Measurements from ENCODE around the gene NPR2.

Gene NPR2

GRCh38 chr9:35757226-35757891, 34.0 kb upstream of the NPR2 start:
- Mint-ChIP-seq H3K4me3 (peak overlapping the region; percentile 93), H3K9me3 (no peaks in the 10 kb centered on the region), H3K4me1 (peaks cover 49% of the 10 kb centered on the region), H3K36me3 (peaks cover 10% of the 10 kb centered on the region), H3K27me3 (no peaks in the 10 kb centered on the region), H3K27ac (peak overlapping the region; percentile 85)

DNA sequence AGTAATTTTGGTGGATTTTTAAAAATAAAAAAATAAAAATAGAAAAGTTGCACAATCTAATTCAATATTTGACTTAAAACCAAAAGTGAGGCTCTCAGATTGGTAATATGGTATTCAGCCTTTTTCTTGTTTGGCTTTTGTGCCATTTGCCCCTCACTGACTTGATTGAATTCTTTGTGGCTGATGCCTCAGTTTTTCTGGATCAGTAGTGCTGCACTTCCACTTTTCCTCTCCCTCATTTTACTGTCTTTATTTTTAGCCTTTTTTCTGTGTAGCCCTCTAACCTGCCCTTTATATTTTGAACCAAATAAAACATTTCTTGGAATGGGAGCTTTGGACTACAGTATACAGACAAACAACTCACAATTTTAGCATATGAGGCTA, 33.5 kb upstream of the NPR2 start:
- Mint-ChIP-seq H3K27me3 (no peaks in the 10 kb centered on the region), H3K9me3 (no peaks in the 10 kb centered on the region), H3K36me3 (peaks cover 8% of the 10 kb centered on the region), H3K4me1 (peaks cover 49% of the 10 kb centered on the region), H3K27ac (peak overlapping the region; percentile 72), H3K4me3 (peak overlapping the region; percentile 93)

DNA sequence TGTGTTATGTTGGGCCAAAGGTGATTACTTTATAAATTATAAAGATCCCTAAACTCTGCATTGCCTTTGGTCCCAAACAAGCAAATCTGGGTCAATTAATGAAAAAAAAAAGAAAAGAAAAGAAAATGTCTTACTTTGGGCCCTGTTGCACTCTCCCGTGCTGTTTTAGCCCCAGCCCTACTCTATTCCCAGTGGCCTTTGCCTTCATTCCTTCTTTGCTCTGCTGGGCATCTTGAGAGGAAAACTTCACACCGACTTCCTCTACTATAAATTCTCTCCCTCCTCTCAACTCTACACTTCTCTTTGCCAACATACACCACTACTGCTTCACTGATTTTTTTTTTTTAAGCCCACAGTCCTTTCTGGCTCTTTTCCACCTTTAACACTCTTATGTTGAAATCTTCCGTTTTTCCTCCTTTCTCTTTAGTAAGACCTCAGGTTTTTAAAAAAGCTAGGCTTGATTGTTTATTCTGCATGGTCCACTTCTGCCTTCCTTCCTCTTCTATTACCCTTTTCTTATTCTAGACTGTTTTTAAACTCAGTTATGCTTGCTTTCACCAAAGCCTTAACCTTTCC, 32.8 kb upstream of the NPR2 start:
- Mint-ChIP-seq H3K27ac (no peak overlapping the region), H3K9me3 (no peaks in the 10 kb centered on the region), H3K4me1 (peaks cover 53% of the 10 kb centered on the region), H3K27me3 (no peaks in the 10 kb centered on the region), H3K4me3 (peak overlapping the region; percentile 67), H3K36me3 (peaks cover 6% of the 10 kb centered on the region)

GRCh38 chr9:35759795-35760194, 31.6 kb upstream of the NPR2 start:
- H3K4me1 Mint-ChIP-seq: peaks cover 57% of the 10 kb centered on the region
- H3K27me3 Mint-ChIP-seq: no peaks in the 10 kb centered on the region
- no peak overlapping the region for H3K4me3 Mint-ChIP-seq
- no peak overlapping the region for H3K27ac Mint-ChIP-seq
- no peaks in the 10 kb centered on the region for H3K9me3 Mint-ChIP-seq
- H3K36me3 Mint-ChIP-seq: peaks cover 3% of the 10 kb centered on the region

DNA sequence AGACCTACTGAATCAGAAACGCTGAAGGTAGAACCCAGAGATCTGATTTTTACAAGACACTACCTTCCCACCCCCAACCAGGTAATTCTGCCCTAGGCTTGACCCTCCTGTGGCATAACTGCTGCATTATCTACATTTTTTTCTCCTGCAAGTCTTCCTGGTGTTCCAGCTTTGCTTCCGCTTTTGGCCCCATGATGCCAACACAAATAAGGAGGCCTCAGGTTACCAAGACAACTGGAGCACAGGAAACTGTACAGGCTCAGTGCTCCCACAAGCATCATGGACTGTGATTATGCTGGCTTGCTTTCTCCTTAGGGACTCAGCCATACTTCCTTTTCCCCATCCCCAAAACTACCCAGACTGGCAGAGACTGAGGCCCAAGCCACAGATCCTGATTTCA, 30.7 kb upstream of the NPR2 start:
- no peak overlapping the region for H3K27ac Mint-ChIP-seq
- H3K27me3 Mint-ChIP-seq: no peaks in the 10 kb centered on the region
- H3K9me3 Mint-ChIP-seq: no peaks in the 10 kb centered on the region
- H3K4me3 Mint-ChIP-seq: no peak overlapping the region
- H3K4me1 Mint-ChIP-seq: peaks cover 56% of the 10 kb centered on the region
- peaks cover 3% of the 10 kb centered on the region for H3K36me3 Mint-ChIP-seq

GRCh38 chr9:35763181-35763580, 28.2 kb upstream of the NPR2 start:
- Mint-ChIP-seq H3K27ac (no peak overlapping the region), H3K36me3 (peaks cover 3% of the 10 kb centered on the region)

GRCh38 chr9:35763803-35764202, 27.6 kb upstream of the NPR2 start:
- no peaks in the 10 kb centered on the region for H3K9me3 Mint-ChIP-seq
- H3K27ac Mint-ChIP-seq: no peak overlapping the region
- no peak overlapping the region for H3K4me3 Mint-ChIP-seq
- no peaks in the 10 kb centered on the region for H3K27me3 Mint-ChIP-seq
- peaks cover 50% of the 10 kb centered on the region for H3K4me1 Mint-ChIP-seq
- H3K36me3 Mint-ChIP-seq: peaks cover 3% of the 10 kb centered on the region

More at GRCh38 chr9:35763181-35763580, 28.2 kb upstream of the NPR2 start:
- Mint-ChIP-seq H3K9me3 (no peaks in the 10 kb centered on the region), H3K4me3 (no peak overlapping the region), H3K4me1 (peaks cover 56% of the 10 kb centered on the region), H3K27me3 (no peaks in the 10 kb centered on the region)

DNA sequence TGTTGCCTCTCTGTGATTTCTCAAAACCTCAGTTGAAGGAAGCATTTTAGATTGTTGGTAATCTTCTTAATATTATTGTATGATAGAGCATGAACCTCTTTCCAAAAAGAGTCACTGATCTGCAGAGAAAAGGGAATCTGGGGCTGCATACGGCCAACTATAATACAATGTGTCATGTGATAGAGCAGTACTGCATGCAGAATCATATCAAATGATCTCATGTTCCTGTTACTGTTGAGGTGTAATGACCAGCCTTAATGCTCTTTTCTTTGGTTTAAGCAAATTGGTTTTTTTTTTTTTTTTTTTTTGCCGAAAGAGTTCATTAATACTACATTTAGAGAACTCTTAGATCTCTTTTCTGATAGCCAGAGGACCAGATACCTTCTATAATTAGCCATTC, 24.4 kb upstream of the NPR2 start:
- no peak overlapping the region for H3K4me3 Mint-ChIP-seq
- H3K27ac Mint-ChIP-seq: no peak overlapping the region
- H3K4me1 Mint-ChIP-seq: peaks cover 27% of the 10 kb centered on the region
- H3K9me3 Mint-ChIP-seq: no peaks in the 10 kb centered on the region
- no peaks in the 10 kb centered on the region for H3K36me3 Mint-ChIP-seq
- no peaks in the 10 kb centered on the region for H3K27me3 Mint-ChIP-seq

GRCh38 chr9:35767458-35767857, 23.9 kb upstream of the NPR2 start:
- H3K27ac Mint-ChIP-seq: no peak overlapping the region
- no peaks in the 10 kb centered on the region for H3K36me3 Mint-ChIP-seq
- H3K27me3 Mint-ChIP-seq: no peaks in the 10 kb centered on the region
- no peak overlapping the region for H3K4me3 Mint-ChIP-seq
- H3K9me3 Mint-ChIP-seq: no peaks in the 10 kb centered on the region
- H3K4me1 Mint-ChIP-seq: peaks cover 24% of the 10 kb centered on the region

- Mint-ChIP-seq H3K9me3 (no peaks in the 10 kb centered on the region), H3K36me3 (no peaks in the 10 kb centered on the region), H3K4me1 (peaks cover 16% of the 10 kb centered on the region), H3K4me3 (no peak overlapping the region), H3K27ac (no peak overlapping the region), H3K27me3 (no peaks in the 10 kb centered on the region)
Measured at GRCh38 chr9:35769763-35770162, 21.6 kb upstream of the NPR2 start.

DNA sequence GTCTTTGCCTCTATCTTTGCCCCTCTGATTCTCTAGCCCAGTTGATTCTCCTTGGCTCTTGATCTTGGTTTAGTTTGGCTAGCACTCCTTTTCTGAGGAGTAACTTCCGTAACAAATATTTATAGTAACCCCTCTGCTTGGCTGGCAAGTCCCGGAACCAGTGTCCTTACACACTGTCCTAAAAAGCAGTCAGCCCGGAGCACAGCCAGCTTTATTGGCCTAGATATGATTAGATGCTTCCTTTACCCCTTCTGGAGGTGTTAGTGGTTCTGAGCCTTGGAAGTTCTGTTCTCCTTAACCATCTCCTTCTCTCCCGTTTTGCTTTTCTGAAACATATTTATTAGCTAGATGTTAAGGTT, 20.3 kb upstream of the NPR2 start:
- no peaks in the 10 kb centered on the region for H3K9me3 Mint-ChIP-seq
- H3K27ac Mint-ChIP-seq: no peak overlapping the region
- H3K4me1 Mint-ChIP-seq: peaks cover 17% of the 10 kb centered on the region
- H3K27me3 Mint-ChIP-seq: no peaks in the 10 kb centered on the region
- H3K36me3 Mint-ChIP-seq: no peaks in the 10 kb centered on the region
- H3K4me3 Mint-ChIP-seq: no peak overlapping the region

DNA sequence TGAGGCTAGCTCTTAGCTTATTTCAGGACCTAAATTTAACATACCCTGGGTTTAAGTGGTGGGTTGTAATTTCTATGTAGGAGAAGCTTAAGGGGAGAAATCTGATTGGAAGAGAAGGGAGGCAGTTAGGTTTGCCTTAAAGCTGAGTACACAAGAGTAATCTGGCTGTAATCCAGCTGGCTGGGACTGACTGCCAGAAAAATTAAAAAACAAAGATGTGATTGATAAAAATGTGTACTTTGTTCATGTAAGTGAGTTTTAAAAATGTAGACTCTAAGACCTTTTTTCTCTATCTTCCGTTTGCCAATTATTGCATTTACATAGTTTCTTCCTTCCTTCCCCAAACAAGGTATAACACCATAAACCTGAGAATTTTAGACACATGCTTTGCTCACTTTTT, 19.9 kb upstream of the NPR2 start:
- no peak overlapping the region for H3K27ac Mint-ChIP-seq
- H3K36me3 Mint-ChIP-seq: no peaks in the 10 kb centered on the region
- H3K9me3 Mint-ChIP-seq: no peaks in the 10 kb centered on the region
- no peak overlapping the region for H3K4me3 Mint-ChIP-seq
- H3K4me1 Mint-ChIP-seq: peaks cover 12% of the 10 kb centered on the region
- no peaks in the 10 kb centered on the region for H3K27me3 Mint-ChIP-seq

- Mint-ChIP-seq H3K4me1 (peaks cover 9% of the 10 kb centered on the region), H3K27ac (no peak overlapping the region), H3K4me3 (no peak overlapping the region), H3K27me3 (no peaks in the 10 kb centered on the region), H3K9me3 (no peaks in the 10 kb centered on the region), H3K36me3 (no peaks in the 10 kb centered on the region)
Measured at GRCh38 chr9:35771943-35772342, 19.4 kb upstream of the NPR2 start.

GRCh38 chr9:35774907-35775635, 16.3 kb upstream of the NPR2 start:
- no peak overlapping the region for H3K4me3 Mint-ChIP-seq
- H3K27ac Mint-ChIP-seq: no peak overlapping the region
- H3K4me1 Mint-ChIP-seq: peaks cover 3% of the 10 kb centered on the region

GRCh38 chr9:35776018-35776417, 15.4 kb upstream of the NPR2 start:
- Mint-ChIP-seq H3K36me3 (peaks cover 4% of the 10 kb centered on the region), H3K27me3 (no peaks in the 10 kb centered on the region), H3K4me3 (no peak overlapping the region), H3K9me3 (no peaks in the 10 kb centered on the region), H3K4me1 (peaks cover 3% of the 10 kb centered on the region), H3K27ac (no peak overlapping the region)

More at GRCh38 chr9:35774907-35775635, 16.3 kb upstream of the NPR2 start:
- no peaks in the 10 kb centered on the region for H3K9me3 Mint-ChIP-seq
- H3K27me3 Mint-ChIP-seq: no peaks in the 10 kb centered on the region
- peaks cover 1% of the 10 kb centered on the region for H3K36me3 Mint-ChIP-seq

DNA sequence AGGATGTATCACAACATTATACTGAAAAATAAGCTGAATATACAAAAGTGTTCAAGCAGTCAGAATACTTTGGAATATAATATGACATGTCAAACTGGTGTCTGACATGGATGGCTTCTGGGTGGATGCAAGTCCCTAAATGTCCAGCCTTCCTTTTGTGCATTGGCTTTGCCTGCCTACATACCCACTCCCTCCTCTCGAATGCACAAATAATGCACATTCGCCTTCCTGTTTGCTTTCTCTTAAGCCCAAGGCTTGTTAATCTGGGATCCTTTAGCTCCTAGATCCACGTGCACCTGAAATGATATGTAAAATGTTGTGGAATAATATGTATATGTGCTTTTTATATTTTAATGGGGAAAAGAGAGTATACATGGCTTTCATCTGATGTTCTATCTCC, 12.9 kb upstream of the NPR2 start:
- H3K36me3 Mint-ChIP-seq: peaks cover 8% of the 10 kb centered on the region
- no peak overlapping the region for H3K27ac Mint-ChIP-seq
- H3K4me1 Mint-ChIP-seq: peaks cover 3% of the 10 kb centered on the region

More for the DNA sequence above, 12.9 kb upstream of the NPR2 start:
- Mint-ChIP-seq H3K9me3 (no peaks in the 10 kb centered on the region), H3K4me3 (no peak overlapping the region), H3K27me3 (no peaks in the 10 kb centered on the region)
